Ovary (tissue), 3 donors: ENCODE measurements around the gene OR8G1.

Source experiments
- EP300 ChIP-seq: sonication (generic); formaldehyde crosslinking; IDR thresholded peaks from one replicate; pipeline ENCODE4 v1.6.1; 2017; ENCODE audit warnings: antibody characterized with exemption
- TF ChIP-seq, protein P1 (sequence below), 3 donors: fragments of 450-650 bp in 2 of 3; fragments of 200-600 bp in 1 of 3; IDR thresholded peaks; one replicate each; pipeline versions ENCODE4 v1.5.1 to v1.8.0; 2016 to 2022; ENCODE audit warnings: antibody characterized with exemption in 3 of 3, mild to moderate bottlenecking in 1 of 3
- donor health status: DM: no; HTN: no; CAD: no.

DNA sequence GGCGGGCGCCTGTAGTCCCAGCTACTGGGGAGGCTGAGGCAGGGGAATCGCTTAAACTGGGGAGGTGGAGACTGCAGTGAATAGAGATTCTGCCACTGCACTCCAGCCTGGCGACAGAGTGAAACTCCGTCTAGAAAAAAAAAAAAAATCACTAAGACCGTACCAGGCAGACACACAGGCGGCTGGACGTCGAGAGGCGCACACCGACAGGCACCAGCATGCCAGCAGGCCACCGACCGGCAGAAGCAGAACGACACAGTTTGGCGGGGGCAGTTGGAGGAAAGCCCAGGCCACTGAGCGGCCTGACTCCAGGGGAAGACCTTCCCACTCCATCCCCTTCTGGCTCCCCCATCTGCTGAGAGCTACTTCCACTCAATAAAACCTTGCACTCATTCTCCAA, 40.2 kb upstream of the OR8G1 start:
- TF ChIP-seq, protein P1, sequence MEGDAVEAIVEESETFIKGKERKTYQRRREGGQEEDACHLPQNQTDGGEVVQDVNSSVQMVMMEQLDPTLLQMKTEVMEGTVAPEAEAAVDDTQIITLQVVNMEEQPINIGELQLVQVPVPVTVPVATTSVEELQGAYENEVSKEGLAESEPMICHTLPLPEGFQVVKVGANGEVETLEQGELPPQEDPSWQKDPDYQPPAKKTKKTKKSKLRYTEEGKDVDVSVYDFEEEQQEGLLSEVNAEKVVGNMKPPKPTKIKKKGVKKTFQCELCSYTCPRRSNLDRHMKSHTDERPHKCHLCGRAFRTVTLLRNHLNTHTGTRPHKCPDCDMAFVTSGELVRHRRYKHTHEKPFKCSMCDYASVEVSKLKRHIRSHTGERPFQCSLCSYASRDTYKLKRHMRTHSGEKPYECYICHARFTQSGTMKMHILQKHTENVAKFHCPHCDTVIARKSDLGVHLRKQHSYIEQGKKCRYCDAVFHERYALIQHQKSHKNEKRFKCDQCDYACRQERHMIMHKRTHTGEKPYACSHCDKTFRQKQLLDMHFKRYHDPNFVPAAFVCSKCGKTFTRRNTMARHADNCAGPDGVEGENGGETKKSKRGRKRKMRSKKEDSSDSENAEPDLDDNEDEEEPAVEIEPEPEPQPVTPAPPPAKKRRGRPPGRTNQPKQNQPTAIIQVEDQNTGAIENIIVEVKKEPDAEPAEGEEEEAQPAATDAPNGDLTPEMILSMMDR (IDR thresholded peaks at IDR 0.05) = no peak
- no peak for TF ChIP-seq EP300
